AG10803 (cell line): Measurements from ENCODE around the gene SH2D1A.
A peak's percentile ranks its signal among the peaks of the same experiment; 100 is the strongest.

ENCODE experiments used
- DNase-seq: peaks from one replicate; pipeline ENCODE4 v3.0.0; 2010; ENCODE audit warnings: low read depth
- H3K4me3 ChIP-seq: 2 replicates; pipeline ENCODE4 v1.5.1; 2011; ENCODE audit warnings: mild to moderate bottlenecking, low read length, control low read depth
- CTCF ChIP-seq: conservative IDR thresholded peaks from 2 replicates; pipeline ENCODE4 v1.5.1; 2011; ENCODE audit warnings: mild to moderate bottlenecking, low read length, control low read depth, inconsistent platforms

Gene SH2D1A

DNA sequence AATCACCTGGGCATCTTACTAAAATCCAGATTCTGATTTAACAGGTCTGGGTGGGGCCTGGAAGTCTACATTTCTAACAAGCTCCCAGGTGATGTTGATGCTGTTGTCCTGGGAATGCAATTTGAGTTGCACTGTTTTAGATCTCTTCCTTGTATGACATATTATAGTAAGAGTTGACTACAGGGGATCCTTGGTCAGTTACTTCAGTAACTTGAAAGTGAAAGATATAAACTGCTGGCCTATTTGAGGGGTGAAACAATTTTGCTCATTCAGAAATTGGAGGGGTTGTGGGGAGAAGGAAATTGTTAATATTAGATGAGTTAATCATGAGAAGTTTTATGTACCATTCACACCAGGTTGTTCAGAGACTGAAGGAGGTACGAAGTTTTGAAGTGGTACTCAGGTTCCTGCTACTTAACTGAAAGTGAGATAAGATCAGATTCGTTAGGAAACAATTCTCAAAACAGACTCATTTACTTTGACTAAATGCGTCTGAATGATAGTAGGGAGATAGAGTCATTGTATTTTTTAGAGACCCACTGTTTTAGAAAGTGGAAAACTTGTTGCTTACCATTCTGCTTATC, 12.5 kb downstream of the SH2D1A start:
- no peak overlapping the region for H3K4me3 ChIP-seq
- no peak for TF ChIP-seq CTCF
- DNase-seq = no peak

GRCh38 chrX:124362072-124362471, 15.7 kb downstream of the SH2D1A start:
- no peak for TF ChIP-seq CTCF
- no peak overlapping the region for H3K4me3 ChIP-seq
- no peak for DNase-seq

DNA sequence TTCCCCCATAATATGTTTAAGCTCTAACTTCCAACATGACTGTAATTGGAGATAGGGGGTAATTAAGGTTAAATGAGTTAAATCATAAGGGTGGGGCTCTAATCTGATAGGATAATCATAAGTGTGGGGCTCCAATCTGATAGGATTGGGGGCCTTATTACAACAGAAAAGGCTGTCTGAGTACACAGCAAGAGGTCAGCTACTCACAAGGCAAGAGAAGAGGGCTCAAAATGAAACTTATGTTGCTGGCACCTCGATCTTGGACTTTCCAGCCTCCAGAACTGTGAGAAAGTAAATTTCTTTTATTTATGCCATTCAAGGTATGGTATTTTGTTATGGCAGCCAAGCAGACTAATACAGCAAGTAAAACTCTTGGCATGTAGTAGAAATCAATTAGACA, 16.4 kb downstream of the SH2D1A start:
- DNase-seq = no peak
- TF ChIP-seq CTCF = no peak
- no peak overlapping the region for H3K4me3 ChIP-seq

- no peak overlapping the region for H3K4me3 ChIP-seq
- no peak for DNase-seq
- TF ChIP-seq CTCF = no peak
Observed at GRCh38 chrX:124369722-124370121, 23.4 kb downstream of the SH2D1A start.

GRCh38 chrX:124373348-124373747, 27.0 kb downstream of the SH2D1A start:
- no peak for TF ChIP-seq CTCF
- DNase-seq = no peak
- H3K4me3 ChIP-seq = no peak overlapping the region

GRCh38 chrX:124378643-124379042, 32.3 kb downstream of the SH2D1A start:
- no peak for TF ChIP-seq CTCF
- no peak overlapping the region for H3K4me3 ChIP-seq
- no peak for DNase-seq

GRCh38 chrX:124383354-124383753, 37.0 kb downstream of the SH2D1A start:
- peak; percentile 2 for DNase-seq
- TF ChIP-seq CTCF = no peak
- H3K4me3 ChIP-seq = no peak overlapping the region
